Peyer's patch (tissue), 4 donors: ENCODE results near the gene KRCC1.

Experiments
- POLR2A ChIP-seq, 2 donors: fragments of 450-650 bp; IDR thresholded peaks; one replicate each; pipeline ENCODE4 v1.5.1; 2017; ENCODE audit warnings: antibody characterized with exemption in 2 of 2, mild to moderate bottlenecking in 2 of 2, moderate library complexity in 2 of 2
- TF ChIP-seq, protein P1 (sequence below), 6 experiments: fragments of 450-650 bp in 4 of 6; fragments of 200-600 bp in 2 of 6; sonication (generic) in 1 of 6; IDR thresholded peaks; one replicate each; pipeline ENCODE4 v1.5.1; 2017 to 2019; ENCODE audit warnings: antibody characterized with exemption in 6 of 6, mild to moderate bottlenecking in 3 of 6, moderate library complexity in 1 of 6

DNA sequence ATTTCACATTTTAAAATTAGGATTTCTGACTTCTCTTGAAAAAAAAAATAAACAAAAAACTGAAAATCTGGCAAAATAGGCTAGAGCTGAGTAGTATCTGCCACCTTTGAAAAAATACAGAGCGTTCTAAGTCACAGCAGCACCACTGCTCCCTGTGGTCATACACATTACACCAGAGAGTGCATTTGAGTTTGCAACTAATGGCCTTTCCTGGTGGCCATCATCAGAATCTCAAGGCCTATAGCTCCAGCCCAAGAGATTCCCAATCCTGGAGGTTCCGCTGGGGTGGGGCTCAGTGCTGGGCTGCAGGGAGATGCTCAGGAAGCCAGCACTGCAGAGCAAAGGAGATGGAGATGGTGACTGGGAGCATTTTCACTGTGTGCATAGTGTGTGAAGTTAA lies 29.5 kb upstream of the KRCC1 start:
- TF ChIP-seq POLR2A (IDR thresholded peaks at IDR 0.05) = no peak
- TF ChIP-seq, protein P1, sequence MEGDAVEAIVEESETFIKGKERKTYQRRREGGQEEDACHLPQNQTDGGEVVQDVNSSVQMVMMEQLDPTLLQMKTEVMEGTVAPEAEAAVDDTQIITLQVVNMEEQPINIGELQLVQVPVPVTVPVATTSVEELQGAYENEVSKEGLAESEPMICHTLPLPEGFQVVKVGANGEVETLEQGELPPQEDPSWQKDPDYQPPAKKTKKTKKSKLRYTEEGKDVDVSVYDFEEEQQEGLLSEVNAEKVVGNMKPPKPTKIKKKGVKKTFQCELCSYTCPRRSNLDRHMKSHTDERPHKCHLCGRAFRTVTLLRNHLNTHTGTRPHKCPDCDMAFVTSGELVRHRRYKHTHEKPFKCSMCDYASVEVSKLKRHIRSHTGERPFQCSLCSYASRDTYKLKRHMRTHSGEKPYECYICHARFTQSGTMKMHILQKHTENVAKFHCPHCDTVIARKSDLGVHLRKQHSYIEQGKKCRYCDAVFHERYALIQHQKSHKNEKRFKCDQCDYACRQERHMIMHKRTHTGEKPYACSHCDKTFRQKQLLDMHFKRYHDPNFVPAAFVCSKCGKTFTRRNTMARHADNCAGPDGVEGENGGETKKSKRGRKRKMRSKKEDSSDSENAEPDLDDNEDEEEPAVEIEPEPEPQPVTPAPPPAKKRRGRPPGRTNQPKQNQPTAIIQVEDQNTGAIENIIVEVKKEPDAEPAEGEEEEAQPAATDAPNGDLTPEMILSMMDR (IDR thresholded peaks at IDR 0.05) = no peak
